Mononuclear cell (primary cell): ENCODE results near the gene C1QL1. TPM values are rescaled to one million over a fixed set of nuclear protein-coding genes. Genes with fewer than 3 reads are reported as not detected.
"Not testable (repeated sequence)": the region's sequence is repeated elsewhere in the genome, so short reads cannot be mapped to it uniquely, and the experiment has no call there.

Experiments used
- H3K27me3 ChIP-seq: 2 replicates; pipeline ENCODE4 v1.6.0; 2011; ENCODE audit warnings: low read length, control low read depth; ENCODE audit not compliant: insufficient read depth
- H3K4me1 ChIP-seq: 2 replicates; pipeline ENCODE4 v1.5.1; 2011; ENCODE audit warnings: mild to moderate bottlenecking, low read length, control low read depth; ENCODE audit not compliant: insufficient read depth
- H3K4me3 ChIP-seq: 2 replicates; pipeline ENCODE4 v1.5.1; 2011; ENCODE audit warnings: mild to moderate bottlenecking, low read length, moderate library complexity
- H3K9me3 ChIP-seq: 2 replicates; pipeline ENCODE4 v1.5.1; 2011; ENCODE audit warnings: low read depth, mild to moderate bottlenecking, control low read depth, low read length
- total RNA-seq: library from RNA; depleted of rRNA; stranded (reverse); fragments of >200 nt; gene quantifications from one replicate; pipeline ENCODE4 v1.2.3, GENCODE V29; 2012

Gene C1QL1
- total RNA-seq, 1 donor = not detected

GRCh38 chr17:44956998-44957981 lies 10.8 kb downstream of the C1QL1 start:
- no peaks in the 10 kb centered on the region for H3K9me3 ChIP-seq
- no peak overlapping the region for H3K4me3 ChIP-seq
- H3K4me1 ChIP-seq = no peaks in the 10 kb centered on the region
- peaks cover 22% of the 10 kb centered on the region for H3K27me3 ChIP-seq

GRCh38 chr17:44955674-44956425 lies 12.3 kb downstream of the C1QL1 start:
- Histone ChIP-seq H3K27me3 (peaks cover 20% of the 10 kb centered on the region), H3K4me1 (no peaks in the 10 kb centered on the region), H3K4me3 (no peak overlapping the region), H3K9me3 (no peaks in the 10 kb centered on the region)

GRCh38 chr17:44952946-44953475 lies 15.1 kb downstream of the C1QL1 start:
- Histone ChIP-seq H3K9me3 (no peaks in the 10 kb centered on the region), H3K27me3 (no peaks in the 10 kb centered on the region), H3K4me1 (peaks cover 3% of the 10 kb centered on the region), H3K4me3 (no peak overlapping the region)

- no peaks in the 10 kb centered on the region for H3K27me3 ChIP-seq
- peak overlapping the region; percentile 47 for H3K4me3 ChIP-seq
- peaks cover 14% of the 10 kb centered on the region for H3K4me1 ChIP-seq
- no peaks in the 10 kb centered on the region for H3K9me3 ChIP-seq
These were observed 19.7 kb downstream of the C1QL1 start for GRCh38 chr17:44948315-44948795.

GRCh38 chr17:44947461-44948314 lies 20.4 kb downstream of the C1QL1 start, which contains the start of gene KIF18B:
TSS of gene KIF18B (minus strand) at chr17:44947773. CDS start at chr17:44936344, 11,429 bp downstream.
- peaks cover 14% of the 10 kb centered on the region for H3K4me1 ChIP-seq
- H3K27me3 ChIP-seq = no peaks in the 10 kb centered on the region
- H3K4me3 ChIP-seq = peak within 1 kb of the TSS; percentile 47
- no peaks in the 10 kb centered on the region for H3K9me3 ChIP-seq

GRCh38 chr17:44945652-44946051 lies 22.5 kb downstream of the C1QL1 start:
- peaks cover 14% of the 10 kb centered on the region for H3K4me1 ChIP-seq
- H3K4me3 ChIP-seq, H3K9me3 ChIP-seq, H3K27me3 ChIP-seq: not testable (repeated sequence)

GRCh38 chr17:44942456-44942855 lies 25.6 kb downstream of the C1QL1 start:
- H3K4me1 ChIP-seq = peaks cover 10% of the 10 kb centered on the region
- no peaks in the 10 kb centered on the region for H3K27me3 ChIP-seq
- no peaks in the 10 kb centered on the region for H3K9me3 ChIP-seq
- no peak overlapping the region for H3K4me3 ChIP-seq

GRCh38 chr17:44941712-44942331 lies 26.3 kb downstream of the C1QL1 start:
- Histone ChIP-seq H3K27me3 (no peaks in the 10 kb centered on the region), H3K4me1 (peaks cover 4% of the 10 kb centered on the region), H3K4me3 (no peak overlapping the region), H3K9me3 (no peaks in the 10 kb centered on the region)

- H3K27me3 ChIP-seq = no peaks in the 10 kb centered on the region
- H3K4me1 ChIP-seq = no peaks in the 10 kb centered on the region
- H3K4me3 ChIP-seq = no peak overlapping the region
- no peaks in the 10 kb centered on the region for H3K9me3 ChIP-seq
These were observed 27.3 kb downstream of the C1QL1 start for GRCh38 chr17:44940768-44941167.

- Histone ChIP-seq H3K9me3 (no peaks in the 10 kb centered on the region), H3K4me3 (no peak overlapping the region)
These were observed 27.8 kb downstream of the C1QL1 start for GRCh38 chr17:44940317-44940716.

GRCh38 chr17:44935116-44935515 lies 33.0 kb downstream of the C1QL1 start:
- no peaks in the 10 kb centered on the region for H3K27me3 ChIP-seq
- no peaks in the 10 kb centered on the region for H3K9me3 ChIP-seq
- no peak overlapping the region for H3K4me3 ChIP-seq
- H3K4me1 ChIP-seq = no peaks in the 10 kb centered on the region

More at GRCh38 chr17:44940317-44940716, 27.8 kb downstream of the C1QL1 start:
- Histone ChIP-seq H3K4me1 (no peaks in the 10 kb centered on the region), H3K27me3 (no peaks in the 10 kb centered on the region)

- Histone ChIP-seq H3K9me3 (no peaks in the 10 kb centered on the region), H3K27me3 (no peaks in the 10 kb centered on the region), H3K4me1 (no peaks in the 10 kb centered on the region), H3K4me3 (no peak overlapping the region)
These were observed 33.4 kb downstream of the C1QL1 start for GRCh38 chr17:44934745-44935105.

- no peaks in the 10 kb centered on the region for H3K9me3 ChIP-seq
- no peaks in the 10 kb centered on the region for H3K4me1 ChIP-seq
- H3K4me3 ChIP-seq = no peak overlapping the region
- no peaks in the 10 kb centered on the region for H3K27me3 ChIP-seq
These were observed 34.0 kb downstream of the C1QL1 start for GRCh38 chr17:44933824-44934744.
